ENCODE results near the gene EMP1.

GRCh38 chr12:13170892-13171490, 25.5 kb upstream of the EMP1 start:
- TF ChIP-seq POLR2AphosphoS5 (IDR thresholded peaks at IDR 0.05; ENCODE audit: low read depth, low read length) (no peak), CTCF (IDR thresholded peaks at IDR 0.05) (no peak), REST (IDR thresholded peaks at IDR 0.05; ENCODE audit: insufficient read depth in 1 of 2, low read depth in 2 of 2, low read length in 1 of 2) (no peak), TCF7L2 (IDR thresholded peaks at IDR 0.05; ENCODE audit: low read depth, low read length) (no peak), SIN3A (IDR thresholded peaks at IDR 0.05; ENCODE audit: borderline replicate concordance, insufficient read depth, low read depth, low read length) (no peak)
